T-cell (primary cell): Measurements from ENCODE around the gene LRFN2. TPM values are rescaled to one million over a fixed set of nuclear protein-coding genes. Genes with fewer than 3 reads are reported as not detected.

ENCODE experiments used
- ATAC-seq, 4 experiments: fragments of 200-7000 bp in 3 of 4; fragments of 150-1000 bp in 1 of 4; cut with Tn5 transposase; replicated peaks in 1 of 4; 1 replicate in 3 of 4; 2 replicates in 1 of 4; pipeline ENCODE4 v1.10.0; 2021; ENCODE audit warnings: moderate library complexity in 3 of 4, mild to moderate bottlenecking in 2 of 4, moderate number of reproducible peaks in 1 of 4
- CTCF ChIA-PET, 2 donors: fragments of 300-600 bp; sonication (Branson Sonifier 250); formaldehyde crosslinking; loops; one replicate each; lab custom pipeline; 2022; ENCODE audit warnings: antibody characterized with exemption in 2 of 2; lab: Charles Lee
- POLR2A ChIA-PET, 2 donors: fragments of 300-600 bp; sonication (Branson Sonifier 250); formaldehyde crosslinking; loops; one replicate each; lab custom pipeline; 2022; ENCODE audit warnings: antibody characterized with exemption in 2 of 2; lab: Charles Lee
- DNase-seq, 35 experiments: peaks; one replicate each; pipeline versions ENCODE4 v3.0.0 to v3.0.0-alpha.2; 2013 to 2023
- H3K27ac ChIP-seq: one replicate; pipeline ENCODE4 v1.5.1; 2013; ENCODE audit warnings: low read length
- H3K27me3 ChIP-seq, 2 experiments: replicated peaks in 1 of 2; 1 replicate in 1 of 2; 2 replicates in 1 of 2; pipeline versions ENCODE4 v1.6.1 to v1.7.0; 2013; ENCODE audit warnings: low read length in 1 of 2, mixed read lengths in 1 of 2; ENCODE audit not compliant: control insufficient read depth in 2 of 2, insufficient read depth in 2 of 2; ENCODE audit errors: extremely low read depth in 1 of 2
- H3K36me3 ChIP-seq, 2 donors: 1 replicate in 1 of 2; 2 replicates in 1 of 2; pipeline versions ENCODE4 v1.6.1 to v1.7.0; 2013; ENCODE audit warnings: low read length in 1 of 2; ENCODE audit not compliant: control insufficient read depth in 2 of 2, insufficient read depth in 1 of 2; ENCODE audit errors: extremely low read depth in 1 of 2
- H3K4me1 ChIP-seq, 2 experiments: 1 replicate in 1 of 2; 2 replicates in 1 of 2; pipeline versions ENCODE4 v1.6.1 to v1.7.0; 2013; ENCODE audit warnings: low read length in 2 of 2, mixed read lengths in 1 of 2; ENCODE audit not compliant: insufficient read depth in 2 of 2, control insufficient read depth in 1 of 2; ENCODE audit errors: extremely low read depth in 1 of 2
- H3K4me3 ChIP-seq, 2 donors: 1 replicate in 1 of 2; 2 replicates in 1 of 2; pipeline versions ENCODE4 v1.5.1 to v1.7.0; 2013; ENCODE audit warnings: mild to moderate bottlenecking in 2 of 2, low read length in 1 of 2, moderate library complexity in 1 of 2; ENCODE audit not compliant: control insufficient read depth in 1 of 2; ENCODE audit errors: extremely low read depth in 1 of 2
- H3K9me3 ChIP-seq: 2 replicates; pipeline ENCODE4 v1.7.0; 2013
- H3K27ac Mint-ChIP-seq, 2 donors: one replicate each; pipeline ENCODE4 v1.8.0; 2020 to 2021; ENCODE audit warnings: mild to moderate bottlenecking in 2 of 2, mixed read lengths in 2 of 2
- H3K27me3 Mint-ChIP-seq, 2 donors: one replicate each; pipeline ENCODE4 v1.8.0; 2021 to 2022; ENCODE audit warnings: mixed read lengths in 2 of 2
- H3K36me3 Mint-ChIP-seq: one replicate; pipeline ENCODE4 v1.8.0; 2021; ENCODE audit warnings: mixed read lengths
- H3K4me1 Mint-ChIP-seq, 3 donors: one replicate each; pipeline ENCODE4 v1.8.0; 2020 to 2022; ENCODE audit warnings: mixed read lengths in 3 of 3, mild to moderate bottlenecking in 1 of 3
- H3K4me3 Mint-ChIP-seq, 3 donors: one replicate each; pipeline ENCODE4 v1.8.0; 2020 to 2022; ENCODE audit warnings: mild to moderate bottlenecking in 3 of 3, mixed read lengths in 3 of 3, moderate library complexity in 3 of 3
- H3K9me3 Mint-ChIP-seq, 3 donors: one replicate each; pipeline ENCODE4 v1.8.0; 2020 to 2022; ENCODE audit warnings: mixed read lengths in 3 of 3
- WGBS: methylation state at CpG from one replicate; pipeline ENCODE4 v1.1.5; 2013; ENCODE audit warnings: missing lambda C conversion rate; ENCODE audit not compliant: insufficient coverage; 5-methylcytosine and 5-hydroxymethylcytosine counted together
- total RNA-seq, 35 experiments: library from RNA in 6 of 35; stranded (reverse) in 6 of 35; fragments of 120-200 nt in 1 of 35; gene quantifications; one replicate each; pipeline versions ENCODE4 v1.2.1 to v1.2.4 and lab custom pipeline; 2013 to 2026

The LRFN2 gene
- total RNA-seq, 5 donors from 2014 or later (not counting 1 experiment from before 2014, with no cell fraction given): 0.12 to 1.7 (median 0.92) TPM

GRCh38 chr6:40378071-40378724 lies 209.0 kb downstream of the LRFN2 start:
- no peak overlapping the region for H3K27ac ChIP-seq
- Mint-ChIP-seq H3K27me3 (peaks cover 0 to 5% of the 10 kb centered on the region in 2 donors), H3K4me1 (peaks cover 0 to 18% (median 5%) of the 10 kb centered on the region in 3 donors), H3K27ac (no peak overlapping the region), H3K36me3 (no peaks in the 10 kb centered on the region), H3K4me3 (no peak overlapping the region), H3K9me3 (peaks cover 0 to 7% (median 0%) of the 10 kb centered on the region in 3 donors)
- no peaks in the 10 kb centered on the region for H3K4me1 ChIP-seq
- ATAC-seq: no peak
- no peak for DNase-seq
- ChIA-PET POLR2A (no interaction called here), CTCF (no interaction called here)
- H3K36me3 ChIP-seq: no peaks in the 10 kb centered on the region
- WGBS: 90% methylated on average over 19 of the region's 21 CpGs
- no peak overlapping the region for H3K4me3 ChIP-seq
- H3K27me3 ChIP-seq: no peaks in the 10 kb centered on the region
- H3K9me3 ChIP-seq: no peaks in the 10 kb centered on the region

GRCh38 chr6:40377173-40377806 lies 209.9 kb downstream of the LRFN2 start:
- Histone ChIP-seq H3K9me3 (no peaks in the 10 kb centered on the region), H3K27me3 (no peaks in the 10 kb centered on the region), H3K4me1 (no peaks in the 10 kb centered on the region), H3K36me3 (no peaks in the 10 kb centered on the region), H3K4me3 (no peak overlapping the region), H3K27ac (no peak overlapping the region)
- DNase-seq (no peak), ATAC-seq (no peak)
- CTCF ChIA-PET: no interaction called here
- H3K9me3 Mint-ChIP-seq: peaks cover 0 to 2% (median 0%) of the 10 kb centered on the region in 3 donors
- POLR2A ChIA-PET: no interaction called here
- H3K4me1 Mint-ChIP-seq: peaks cover 0 to 12% (median 5%) of the 10 kb centered on the region in 3 donors
- H3K27ac Mint-ChIP-seq: no peak overlapping the region
- 88% methylated on average over 1 of the region's 2 CpGs for WGBS
- H3K27me3 Mint-ChIP-seq: peaks cover 0 to under 1% of the 10 kb centered on the region in 2 donors
- H3K4me3 Mint-ChIP-seq: no peak overlapping the region
- no peaks in the 10 kb centered on the region for H3K36me3 Mint-ChIP-seq

GRCh38 chr6:40376113-40376650 lies 211.0 kb downstream of the LRFN2 start:
- H3K27ac Mint-ChIP-seq: no peak overlapping the region
- H3K4me1 ChIP-seq: no peaks in the 10 kb centered on the region
- H3K27ac ChIP-seq: no peak overlapping the region
- DNase-seq (no peak), ATAC-seq (no peak)
- 100% methylated on average over 1 of the region's 1 CpG for WGBS
- H3K4me1 Mint-ChIP-seq: peaks cover 2 to 7% (median 2%) of the 10 kb centered on the region in 3 donors
- ChIA-PET CTCF (no interaction called here), POLR2A (no interaction called here)
- peaks cover 0 to 3% of the 10 kb centered on the region in 2 donors for H3K27me3 Mint-ChIP-seq
- H3K4me3 Mint-ChIP-seq: no peak overlapping the region
- no peaks in the 10 kb centered on the region for H3K27me3 ChIP-seq
- H3K36me3 ChIP-seq: no peaks in the 10 kb centered on the region
- no peaks in the 10 kb centered on the region for H3K9me3 Mint-ChIP-seq
- H3K4me3 ChIP-seq: no peak overlapping the region
- H3K36me3 Mint-ChIP-seq: no peaks in the 10 kb centered on the region
- no peaks in the 10 kb centered on the region for H3K9me3 ChIP-seq

- no peak overlapping the region for H3K4me3 ChIP-seq
- no peak overlapping the region for H3K27ac ChIP-seq
- Mint-ChIP-seq H3K9me3 (no peaks in the 10 kb centered on the region), H3K4me1 (peaks cover 20 to 29% (median 21%) of the 10 kb centered on the region in 3 donors), H3K27ac (no peak overlapping the region), H3K27me3 (peaks cover 0 to 3% of the 10 kb centered on the region in 2 donors), H3K4me3 (no peak overlapping the region), H3K36me3 (no peaks in the 10 kb centered on the region)
- ATAC-seq (no peak), DNase-seq (no peak)
- H3K27me3 ChIP-seq: no peaks in the 10 kb centered on the region
- CTCF ChIA-PET: no interaction called here
- H3K4me1 ChIP-seq: peaks cover 0 to 11% of the 10 kb centered on the region in 2 experiments
- no peaks in the 10 kb centered on the region for H3K9me3 ChIP-seq
- POLR2A ChIA-PET: interaction anchor here in 1 of 2 donors (1.2 kb wide), 1 partner anchor 10 kb away, joined by 4 read pairs; no protein-coding TSS in a partner anchor
- no peaks in the 10 kb centered on the region for H3K36me3 ChIP-seq
Observed at GRCh38 chr6:40373267-40373666, 213.9 kb downstream of the LRFN2 start.

DNA sequence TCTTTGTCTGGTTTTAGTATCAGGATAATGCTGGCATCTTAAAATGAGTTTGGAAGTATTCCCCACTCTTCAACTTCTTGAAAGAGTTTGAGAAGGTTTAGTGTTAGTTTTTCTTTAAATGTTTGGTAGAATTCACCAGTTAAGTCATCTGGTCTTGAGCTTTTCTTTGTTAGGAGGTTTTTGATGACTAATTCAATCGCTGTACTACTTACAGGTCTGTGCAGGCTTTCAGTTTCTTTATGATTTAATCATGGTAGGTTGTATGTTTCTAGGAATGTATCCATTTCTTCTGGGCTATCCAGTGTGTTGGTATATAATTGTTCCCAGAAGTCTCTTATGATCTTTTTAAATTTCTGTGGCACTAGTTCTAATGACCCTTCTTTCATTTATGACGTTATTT lies 215.5 kb downstream of the LRFN2 start:
- Histone ChIP-seq H3K4me1 (peaks cover 0 to 11% of the 10 kb centered on the region in 2 experiments), H3K4me3 (no peak overlapping the region), H3K27me3 (no peaks in the 10 kb centered on the region), H3K9me3 (no peaks in the 10 kb centered on the region), H3K36me3 (no peaks in the 10 kb centered on the region), H3K27ac (no peak overlapping the region)
- H3K4me1 Mint-ChIP-seq: peaks cover 20 to 26% (median 21%) of the 10 kb centered on the region in 3 donors
- H3K36me3 Mint-ChIP-seq: no peaks in the 10 kb centered on the region
- H3K27ac Mint-ChIP-seq: no peak overlapping the region
- ChIA-PET CTCF (no interaction called here), POLR2A (no interaction called here)
- peaks cover 0 to 4% (median 0%) of the 10 kb centered on the region in 3 donors for H3K9me3 Mint-ChIP-seq
- H3K27me3 Mint-ChIP-seq: peaks cover 0 to 3% of the 10 kb centered on the region in 2 donors
- 33% methylated on average over 1 of the region's 2 CpGs for WGBS
- ATAC-seq: no peak
- no peak for DNase-seq
- no peak overlapping the region for H3K4me3 Mint-ChIP-seq

DNA sequence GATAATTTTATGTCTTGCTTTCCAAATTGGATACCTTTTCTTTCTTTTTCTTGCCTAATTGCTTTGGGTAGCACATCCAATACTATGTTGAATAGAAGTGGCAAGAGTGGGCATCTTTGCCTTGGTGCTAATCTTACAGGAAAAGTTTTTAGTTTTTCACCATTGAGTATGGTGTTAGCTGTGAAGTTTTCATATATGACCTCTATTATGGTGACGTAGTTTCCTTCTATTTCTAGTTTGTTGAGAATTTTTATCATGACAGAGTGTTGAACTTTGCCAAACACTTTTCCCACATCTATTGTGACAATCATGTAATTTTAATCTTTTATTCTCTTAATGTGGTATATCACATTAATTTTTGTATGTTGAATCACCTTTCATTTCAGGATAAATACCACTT lies 216.1 kb downstream of the LRFN2 start:
- Histone ChIP-seq H3K36me3 (no peaks in the 10 kb centered on the region), H3K9me3 (peaks cover 3% of the 10 kb centered on the region), H3K27me3 (no peaks in the 10 kb centered on the region), H3K4me3 (no peak overlapping the region), H3K4me1 (peaks cover 0 to 11% of the 10 kb centered on the region in 2 experiments), H3K27ac (no peak overlapping the region)
- peaks cover 0 to 3% of the 10 kb centered on the region in 2 donors for H3K27me3 Mint-ChIP-seq
- POLR2A ChIA-PET: no interaction called here
- DNase-seq (no peak), ATAC-seq (no peak)
- no peaks in the 10 kb centered on the region for H3K36me3 Mint-ChIP-seq
- no CpG with 5 or more reads among the region's 1 CpG for WGBS
- peaks cover 20 to 22% (median 21%) of the 10 kb centered on the region in 3 donors for H3K4me1 Mint-ChIP-seq
- no peak overlapping the region for H3K4me3 Mint-ChIP-seq
- peaks cover 0 to 9% (median 0%) of the 10 kb centered on the region in 3 donors for H3K9me3 Mint-ChIP-seq
- H3K27ac Mint-ChIP-seq: no peak overlapping the region
- CTCF ChIA-PET: no interaction called here
